GM21360 (cell line): ENCODE results near the gene UBL4B.
"Not testable (repeated sequence)": the region's sequence is repeated elsewhere in the genome, so short reads cannot be mapped to it uniquely, and the experiment has no call there.

ENCODE experiments used
- ATAC-seq: cut with Tn5 transposase; IDR thresholded peaks from one replicate; pipeline ENCODE4 v1.9.1; 2021; ENCODE audit warnings: mild to moderate bottlenecking, moderate library complexity; ENCODE audit not compliant: unreplicated experiment

The UBL4B gene, protein sequence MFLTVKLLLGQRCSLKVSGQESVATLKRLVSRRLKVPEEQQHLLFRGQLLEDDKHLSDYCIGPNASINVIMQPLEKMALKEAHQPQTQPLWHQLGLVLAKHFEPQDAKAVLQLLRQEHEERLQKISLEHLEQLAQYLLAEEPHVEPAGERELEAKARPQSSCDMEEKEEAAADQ

DNA sequence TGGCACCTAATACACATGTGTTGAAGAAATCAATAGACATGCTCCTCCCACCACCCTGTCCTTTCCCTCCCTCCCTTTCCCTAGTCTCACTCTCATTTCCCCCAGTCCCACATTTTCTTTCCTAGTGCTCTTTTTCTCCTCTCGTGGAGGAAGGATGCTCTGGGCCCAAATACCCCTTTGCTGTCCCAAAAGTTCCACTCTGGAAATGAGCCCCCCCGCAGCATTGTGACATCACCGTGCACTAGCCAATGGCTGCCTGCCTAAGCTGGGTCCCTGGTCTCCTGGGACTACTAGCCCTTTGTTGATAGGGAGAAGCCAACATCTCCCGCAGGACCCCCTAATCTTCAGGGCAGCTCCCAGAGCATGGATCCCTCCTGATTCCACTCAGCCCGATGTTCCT, at the start of gene UBL4B:
Gene UBL4B (plus strand): TSS at position 301 of the 400 bp plus-strand sequence. CDS start 92 bp downstream, at position 393.
- no peak for ATAC-seq

DNA sequence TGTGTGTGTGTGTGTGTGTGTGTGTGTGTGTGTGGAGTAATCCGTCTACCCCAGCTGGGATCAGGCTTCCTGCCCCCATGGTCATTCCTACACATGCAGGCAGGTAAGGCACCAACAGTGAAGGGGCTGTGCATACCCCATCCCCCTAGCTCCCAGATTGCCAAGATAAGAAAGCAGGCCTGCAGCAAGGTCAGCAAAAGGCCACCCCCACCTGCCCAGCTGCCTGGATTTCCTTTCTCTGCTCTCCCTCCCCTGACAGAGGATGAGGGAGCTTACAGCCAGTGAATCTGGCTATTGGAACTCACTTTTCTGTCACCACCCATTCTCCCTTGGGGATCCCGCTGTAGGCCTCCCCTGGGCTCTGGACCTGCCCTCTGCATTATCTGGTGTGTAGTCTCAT, 49.6 kb upstream of the UBL4B start:
- no peak for ATAC-seq

DNA sequence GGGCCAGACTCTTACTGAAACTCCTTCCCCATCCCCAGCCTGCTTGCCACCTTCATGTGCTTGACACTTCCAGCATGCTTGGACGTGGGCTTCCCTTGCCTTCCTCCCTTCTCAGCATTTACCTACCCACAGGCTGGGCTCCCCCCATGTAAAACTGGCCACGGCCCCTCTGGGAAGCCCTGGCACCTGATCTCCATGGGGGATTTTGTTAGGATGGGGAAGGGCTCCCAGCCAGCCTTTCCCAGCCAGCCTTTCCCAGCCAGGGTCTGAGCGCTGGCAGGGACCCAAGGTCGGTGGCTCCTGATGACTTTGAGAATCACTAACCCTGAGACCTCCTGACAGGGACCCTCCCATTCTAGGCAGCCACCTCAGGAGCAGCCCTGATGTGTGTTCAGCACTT, 48.5 kb upstream of the UBL4B start:
- no peak for ATAC-seq

DNA sequence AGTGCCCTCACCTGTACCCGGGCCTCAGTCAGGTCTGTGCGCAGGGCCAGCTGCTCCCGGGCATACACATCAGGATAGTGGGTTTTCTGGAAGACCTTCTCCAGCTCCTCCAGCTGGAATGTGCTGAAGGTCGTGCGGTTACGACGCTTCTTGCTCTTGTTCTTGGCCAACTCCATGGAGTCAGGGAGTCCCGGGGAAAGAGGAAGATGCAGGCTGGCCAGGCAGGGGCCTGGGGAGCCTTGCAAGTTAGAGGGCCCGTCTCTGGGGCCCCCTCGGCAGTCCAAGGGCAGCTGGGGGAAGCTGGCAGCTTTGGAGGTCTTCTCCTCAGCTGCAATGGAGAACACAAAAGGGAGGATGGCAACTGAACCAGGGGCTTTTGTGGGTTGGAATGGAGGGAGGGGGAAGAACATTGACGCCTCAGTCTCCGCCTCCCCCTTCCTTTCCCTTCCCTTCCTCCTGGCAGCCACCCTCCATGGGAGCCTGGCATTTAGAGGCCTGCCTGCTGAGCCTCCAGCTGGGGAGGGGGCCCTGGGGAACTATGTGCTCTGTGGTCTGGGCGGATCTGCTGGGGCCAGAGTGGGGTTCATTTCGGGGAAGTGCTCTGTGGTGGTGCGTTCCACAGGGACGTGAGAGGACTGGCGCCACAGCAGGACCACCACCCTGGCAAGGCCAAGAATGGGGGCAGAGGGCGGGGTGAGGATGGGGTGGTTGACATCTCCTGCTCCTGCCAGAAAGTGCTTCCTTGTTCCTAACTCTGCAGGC, 47.5 kb upstream of the UBL4B start:
- no peak for ATAC-seq

DNA sequence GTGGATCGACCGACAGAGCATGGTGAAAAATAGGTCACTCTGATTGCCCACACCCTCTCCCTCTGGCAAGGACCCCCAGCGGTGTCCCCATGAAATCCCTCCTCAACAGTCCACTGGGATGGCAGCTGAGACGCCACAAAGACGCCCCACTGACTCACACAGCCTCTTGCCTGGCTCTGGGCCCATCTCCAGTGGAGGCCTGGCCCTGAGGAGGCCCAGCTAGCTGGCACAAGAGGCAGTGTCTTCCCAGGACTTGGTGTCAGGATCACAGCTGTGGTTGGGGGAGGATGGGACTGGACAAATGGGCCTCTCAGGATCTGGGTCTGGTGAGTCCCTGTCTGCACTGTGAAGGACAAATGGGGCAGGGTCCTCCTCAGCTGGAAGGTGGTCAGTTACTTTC, 46.4 kb upstream of the UBL4B start:
- ATAC-seq = no peak

DNA sequence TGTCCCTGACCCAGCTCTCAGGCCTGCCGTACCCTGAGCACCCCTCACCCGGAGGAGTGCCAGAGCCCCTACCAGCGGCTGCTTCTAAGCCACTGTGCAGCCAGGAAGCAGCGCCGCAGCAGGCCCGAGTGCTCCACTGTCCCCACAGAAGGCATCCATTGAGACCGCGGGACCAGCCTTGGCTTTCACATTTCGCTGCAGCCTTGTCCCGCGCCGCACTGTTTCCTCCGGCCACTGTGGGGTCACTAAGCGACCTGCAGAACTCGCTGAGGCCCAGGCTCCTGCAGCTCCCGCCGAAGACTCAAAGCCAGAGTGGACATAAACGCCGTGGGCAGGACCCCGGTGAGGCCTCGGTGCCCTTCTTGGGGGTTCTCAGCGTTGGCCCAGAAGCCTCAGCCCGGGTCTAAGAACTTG, 44.8 kb upstream of the UBL4B start:
- ATAC-seq = no peak

DNA sequence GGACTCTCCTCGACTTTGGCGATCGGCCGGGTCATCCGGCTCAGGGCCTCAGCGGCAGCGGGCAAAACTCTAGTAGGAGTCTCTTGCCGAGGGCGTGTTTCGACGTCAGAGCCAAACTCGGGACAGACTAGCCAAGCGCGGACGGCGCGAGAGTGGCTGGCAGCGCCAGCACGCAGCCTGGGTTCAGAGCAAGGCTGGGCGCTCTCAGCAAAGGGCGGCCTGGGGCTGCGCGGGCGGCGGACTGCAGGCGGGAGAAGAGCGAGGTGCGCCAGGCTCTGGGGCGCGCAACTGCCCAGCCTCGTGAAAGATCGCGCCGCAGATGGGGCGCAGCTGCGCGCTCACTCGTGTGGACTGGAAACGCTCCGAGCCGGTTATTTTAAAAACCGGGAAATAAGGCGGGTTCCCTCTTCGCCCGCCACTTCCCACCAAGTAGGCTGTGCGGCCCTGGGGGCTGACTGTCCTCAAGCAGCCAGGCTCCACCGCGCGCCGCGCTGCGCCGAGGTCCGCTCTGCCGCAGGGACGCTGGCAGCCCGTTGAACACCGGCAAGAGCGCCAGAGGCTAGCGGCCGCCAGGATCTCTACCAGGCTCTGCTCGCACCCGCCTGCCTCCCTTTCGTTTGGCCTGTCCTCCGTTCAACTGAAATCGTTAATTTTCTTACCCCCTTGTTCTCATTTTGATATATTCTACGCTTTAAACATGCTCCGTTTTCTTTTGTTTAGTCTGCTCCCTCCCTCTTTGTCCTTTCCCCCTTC, 44.2 kb upstream of the UBL4B start:
- no peak for ATAC-seq

DNA sequence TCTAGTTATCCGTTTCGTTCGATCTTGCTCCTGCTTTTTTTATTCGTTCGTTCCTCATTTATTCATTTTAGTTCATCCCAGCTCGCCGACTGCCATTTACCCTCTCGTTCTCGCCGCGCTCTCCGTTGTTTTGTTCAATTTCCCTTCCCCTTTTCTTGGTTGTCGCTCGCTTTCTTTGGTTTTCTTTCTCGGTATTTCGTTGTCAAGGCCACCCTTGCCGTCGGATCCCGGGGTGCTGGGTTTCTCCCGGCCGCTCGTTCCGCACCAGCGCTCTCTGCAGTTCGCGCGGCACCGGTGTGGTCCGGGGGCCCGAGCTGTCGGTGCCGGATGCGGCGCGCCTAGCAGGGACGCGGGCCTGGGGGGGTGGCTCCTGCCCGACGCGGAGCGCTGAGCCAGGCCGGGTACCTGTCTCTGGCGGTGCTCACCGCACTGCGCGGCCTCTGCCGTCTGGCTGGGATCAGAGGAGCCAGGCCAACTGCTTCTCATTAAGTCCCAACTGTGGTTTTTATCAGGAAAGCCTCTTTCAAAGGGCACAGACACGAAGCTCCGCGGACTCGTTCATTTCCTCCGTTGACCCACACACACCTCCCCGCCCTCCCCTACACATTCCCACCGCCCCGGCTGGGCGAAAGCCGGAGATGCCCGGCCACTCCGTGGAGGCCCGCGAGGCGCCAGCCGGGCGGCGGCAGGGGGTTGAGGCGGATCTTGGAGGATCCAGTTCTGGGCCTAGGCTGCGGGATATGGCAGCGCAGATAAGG, 43.4 kb upstream of the UBL4B start:
- no peak for ATAC-seq

DNA sequence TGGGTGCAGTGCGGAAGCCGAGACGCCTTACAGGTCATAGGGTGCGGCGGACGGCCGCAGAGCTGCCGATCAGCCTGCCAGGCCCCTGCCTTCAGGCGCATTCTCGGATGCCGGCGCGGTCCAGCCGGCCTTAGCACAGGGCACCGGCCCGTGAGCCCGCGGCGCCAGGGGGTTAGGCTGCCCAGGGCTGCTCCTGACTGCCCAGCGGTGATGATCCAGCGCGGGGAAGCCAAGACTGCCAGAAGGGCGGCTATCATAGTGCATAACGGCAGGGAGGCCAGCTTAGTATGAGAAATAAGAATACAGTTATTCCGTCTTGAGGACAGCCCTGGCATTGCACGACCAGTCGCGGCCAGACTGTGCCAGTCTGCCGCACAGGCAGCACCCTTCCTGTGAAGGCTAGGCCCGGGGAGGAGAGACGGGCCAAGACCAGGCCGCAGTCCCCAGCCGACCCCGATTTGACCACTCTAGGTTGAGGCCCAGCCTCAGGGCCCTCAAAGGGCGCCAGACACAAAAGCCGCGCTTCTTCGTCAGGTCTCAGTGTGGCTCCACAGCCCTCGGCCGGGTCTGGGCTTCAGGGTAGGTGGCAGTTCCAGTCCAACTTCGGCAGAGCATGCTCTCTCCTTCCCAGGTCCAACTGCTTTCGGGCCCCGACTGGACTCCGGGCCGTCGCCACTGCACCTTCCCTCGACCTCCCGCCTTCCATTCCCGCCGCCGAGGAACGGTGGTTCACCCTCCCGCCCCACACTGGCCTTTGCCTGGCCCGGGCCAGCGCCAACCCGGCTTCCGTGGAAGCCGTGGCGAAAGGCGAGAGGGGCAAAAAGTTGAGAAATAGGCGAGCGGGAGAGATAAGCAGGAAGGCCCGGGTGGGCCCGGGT, 42.6 kb upstream of the UBL4B start:
- no peak for ATAC-seq

DNA sequence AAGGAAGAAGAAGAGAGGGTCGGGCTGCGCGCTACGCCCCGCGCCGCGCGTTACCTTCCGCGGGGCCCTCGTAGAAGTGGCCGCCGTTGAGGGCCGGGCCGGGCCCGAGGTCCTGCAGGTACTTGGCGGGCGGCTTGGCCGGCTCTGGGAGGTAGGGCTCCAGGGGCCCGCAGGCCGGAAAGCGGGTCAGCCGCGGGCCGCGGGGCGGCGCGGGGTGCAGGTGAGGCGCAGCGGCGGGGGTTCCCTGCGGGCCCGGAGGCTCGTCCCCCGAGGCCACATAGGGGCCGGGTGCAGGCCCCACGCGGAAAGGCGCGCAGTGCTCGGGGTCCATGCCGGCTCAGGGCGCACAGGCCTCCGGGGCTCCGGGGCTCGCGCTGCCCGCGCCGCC, 42.0 kb upstream of the UBL4B start:
- ATAC-seq = no peak

DNA sequence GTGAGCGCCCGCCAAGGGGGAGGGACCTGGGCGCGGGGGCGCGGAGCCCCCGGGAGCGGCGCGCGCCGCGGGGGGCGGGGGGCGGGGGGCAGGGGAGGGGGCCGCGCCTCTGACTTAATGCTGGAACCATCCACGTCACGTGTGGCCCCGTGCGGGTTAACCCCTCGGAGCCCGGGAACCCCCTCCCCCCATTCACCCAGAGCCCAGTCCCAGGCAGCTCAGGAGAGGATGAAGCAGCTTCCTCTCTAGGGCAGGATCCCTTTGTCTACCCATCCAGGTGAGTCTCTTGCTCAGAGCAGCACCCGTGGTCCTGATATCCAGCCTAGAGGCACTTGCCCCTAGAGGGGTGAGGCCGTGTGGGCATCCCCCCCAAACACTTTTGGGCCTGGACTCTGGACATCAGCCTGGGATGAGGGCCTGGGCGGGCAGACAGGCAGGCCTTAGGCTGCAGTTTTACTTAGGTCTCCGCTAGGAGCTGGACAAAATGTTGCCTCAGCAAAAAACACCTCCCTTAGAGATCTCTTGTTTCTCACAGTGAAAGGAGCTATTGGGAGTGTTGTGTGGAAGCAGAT, 41.5 kb upstream of the UBL4B start, which contains the start of gene ALX3:
Gene ALX3 (minus strand): TSS at position 2 of the 572 bp plus-strand sequence. CDS start 60 bp downstream, outside the sequence.
- ATAC-seq = no peak

DNA sequence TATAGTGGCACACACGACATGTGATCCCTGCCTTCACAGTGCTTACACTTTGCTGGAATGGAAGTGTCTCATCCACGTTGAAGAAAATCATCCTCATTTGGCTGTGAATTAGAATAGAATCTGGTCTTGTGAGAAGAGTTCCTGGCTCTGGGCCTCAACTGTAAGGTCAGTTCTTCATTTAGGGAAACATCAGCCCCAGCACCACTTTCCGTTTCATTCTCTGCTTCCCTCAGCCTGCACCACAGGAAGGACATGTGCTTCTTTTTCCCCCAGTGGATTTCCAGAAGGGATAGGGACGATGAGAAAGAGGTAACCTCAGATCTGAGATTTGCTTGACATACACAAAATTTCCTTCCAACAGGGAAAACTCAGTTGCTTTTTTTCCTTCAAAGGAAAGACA, 38.1 kb upstream of the UBL4B start:
- no peak for ATAC-seq

DNA sequence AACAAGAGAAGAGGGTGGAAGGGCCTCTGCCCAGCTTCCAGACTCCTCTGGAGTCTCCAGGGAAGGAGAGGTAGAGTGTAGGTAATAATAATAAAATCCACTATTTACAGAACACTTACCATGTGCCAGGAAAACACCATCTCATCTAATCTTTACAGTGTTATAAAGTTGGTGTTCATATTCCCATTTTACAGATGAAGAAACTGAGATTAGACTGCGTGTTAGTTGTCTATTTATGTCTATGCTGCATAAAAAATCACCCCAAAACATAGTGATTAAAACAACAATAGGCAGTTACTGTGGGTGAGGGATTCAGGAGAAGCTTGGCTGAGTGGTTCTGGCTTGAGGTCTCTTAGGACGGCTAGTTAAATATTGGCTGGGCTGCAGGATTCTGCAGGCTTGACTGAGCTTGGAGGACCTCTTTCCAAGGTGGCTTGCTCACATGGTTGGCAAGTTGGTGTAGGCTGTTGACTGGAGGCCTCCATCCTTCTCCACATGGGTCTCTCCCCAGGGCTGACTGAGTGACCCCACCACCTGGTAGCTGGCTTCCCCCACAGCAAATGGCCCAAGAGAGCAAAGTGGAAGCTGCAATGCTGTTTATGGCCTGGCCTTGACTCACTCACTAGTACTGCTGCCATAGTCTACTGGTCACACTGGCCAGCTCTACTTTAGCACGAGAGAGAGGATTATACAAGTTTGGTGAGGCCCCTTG, 35.3 kb upstream of the UBL4B start:
- no peak for ATAC-seq

DNA sequence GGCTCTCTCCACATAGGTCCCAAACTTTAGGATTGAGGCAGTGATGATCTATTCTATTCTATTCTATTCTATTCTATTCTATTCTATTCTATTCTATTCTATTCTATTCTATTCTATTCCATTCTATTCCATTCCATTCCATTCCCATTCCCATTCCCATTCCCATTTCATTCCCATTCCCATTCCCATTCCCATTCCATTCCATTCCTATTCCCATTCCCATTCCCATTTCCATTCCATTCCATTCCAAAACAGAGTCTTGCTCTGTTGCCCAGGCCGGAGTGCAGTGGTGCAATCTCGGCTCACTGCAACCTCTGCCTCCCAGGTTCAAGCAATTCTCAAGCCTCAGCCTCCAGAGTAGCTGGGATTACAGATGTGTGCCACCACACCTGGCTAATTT, 32.2 kb upstream of the UBL4B start:
- not testable (repeated sequence) for ATAC-seq

DNA sequence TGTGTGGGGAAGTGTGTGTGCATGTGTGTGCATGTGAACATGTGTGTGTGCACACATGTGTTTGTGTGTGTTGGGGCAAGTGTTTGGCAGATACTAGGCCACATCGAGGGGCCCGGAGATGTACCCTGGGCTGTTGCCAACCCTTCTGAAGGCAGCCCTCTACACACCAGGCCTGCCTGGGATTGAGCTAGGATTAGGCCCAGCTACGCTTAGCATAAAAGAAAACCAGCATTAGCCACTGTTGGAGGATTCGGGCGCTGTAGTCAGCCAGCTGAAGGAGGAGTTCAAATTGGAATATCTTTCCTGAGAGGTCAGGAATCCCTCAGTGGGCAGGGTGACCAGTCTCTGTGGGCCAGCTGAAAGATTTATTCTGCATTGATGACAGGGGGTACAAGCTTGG, 31.2 kb upstream of the UBL4B start:
- no peak for ATAC-seq

DNA sequence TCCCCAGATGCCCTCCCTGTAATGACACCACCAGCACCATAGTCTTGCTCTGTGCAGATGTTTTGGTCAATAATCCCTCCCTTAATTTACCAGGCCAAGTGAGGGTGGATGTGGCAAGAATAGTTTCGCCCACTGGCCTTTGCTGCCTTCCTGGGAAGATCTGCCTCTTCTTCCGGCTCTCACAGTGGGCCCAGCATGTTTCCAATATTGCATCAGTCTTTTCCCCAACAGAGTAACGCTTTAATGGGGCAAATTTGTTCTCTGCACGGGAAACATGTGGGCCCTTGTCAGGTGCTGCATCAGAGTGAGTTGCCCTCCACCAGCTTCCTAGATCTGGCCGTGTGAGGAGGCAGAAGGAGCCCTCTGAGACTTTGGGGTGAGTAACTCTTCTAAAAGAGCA, 29.8 kb upstream of the UBL4B start:
- ATAC-seq = no peak

DNA sequence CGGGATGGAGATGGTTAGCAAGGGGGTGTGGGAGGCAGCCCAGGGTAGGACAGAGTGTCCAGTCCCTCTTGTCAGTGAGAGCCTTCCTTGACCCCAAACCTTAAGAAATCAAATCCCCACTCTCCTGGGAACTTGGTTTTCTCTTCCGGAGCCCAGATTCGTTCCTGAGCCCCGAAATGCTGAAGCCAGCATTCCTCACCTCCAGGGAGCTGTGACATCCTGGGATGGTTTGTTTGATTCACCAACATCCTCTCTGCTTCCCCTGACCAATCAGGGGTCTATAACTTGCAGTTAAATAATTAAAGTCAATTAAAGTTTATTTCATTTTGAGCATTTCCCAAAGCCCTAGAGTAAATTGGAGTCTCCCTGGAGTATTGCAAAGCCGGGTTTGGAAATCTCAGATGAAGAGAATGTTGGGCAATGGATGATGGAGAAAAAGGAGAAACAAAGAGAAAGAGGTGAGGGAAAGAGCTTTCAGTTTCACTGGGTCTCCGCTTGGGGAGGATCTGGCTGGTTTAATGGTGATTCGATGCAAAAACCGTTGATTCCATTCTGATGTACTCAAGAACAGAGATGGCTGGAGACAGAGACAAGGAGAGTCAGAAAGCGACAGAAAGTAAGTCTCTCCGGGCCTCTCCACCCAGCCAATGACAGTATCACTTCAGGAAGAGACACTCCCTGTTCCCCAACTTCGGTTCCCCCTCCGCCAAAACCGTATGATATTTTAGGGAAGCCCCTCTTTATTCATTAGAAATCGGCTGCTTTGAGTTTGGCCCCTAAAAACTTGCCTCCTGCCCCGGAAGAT, 29.0 kb upstream of the UBL4B start:
- no peak for ATAC-seq

DNA sequence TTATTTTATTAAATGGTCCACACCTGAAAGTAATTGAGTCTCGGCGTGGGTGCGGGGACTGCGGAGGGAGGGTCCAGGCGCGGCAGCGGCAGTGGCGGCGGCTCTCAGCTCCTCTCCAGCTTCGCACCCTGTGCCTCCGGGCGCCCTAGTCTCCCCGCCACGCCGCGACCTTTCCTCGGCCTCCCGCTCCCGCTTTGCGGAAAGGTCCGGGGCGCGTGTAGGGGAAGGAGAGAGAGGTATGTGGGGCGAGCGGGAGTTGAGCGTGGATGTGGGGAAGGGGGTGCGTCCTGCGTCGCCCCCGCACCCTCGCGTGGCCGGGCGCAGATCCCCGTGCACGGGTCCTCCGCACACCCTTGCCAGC, 28.4 kb upstream of the UBL4B start:
- ATAC-seq = no peak
